Measurements from ENCODE around the gene TPX2.

Gene TPX2

GRCh38 chr20:31717478-31718201 lies 21.4 kb upstream of the TPX2 start:
- TF ChIP-seq SP7 (tag by site-specific recombination; IDR thresholded peaks at IDR 0.05) (peak; percentile 35), ZNF677 (tag by site-specific recombination; IDR thresholded peaks at IDR 0.05) (no peak)
- ChIA-PET CTCF (interaction anchor here (10.4 kb wide), 1 partner anchor 56 kb away, joined by 303 read pairs; no protein-coding TSS in a partner anchor), POLR2A (interaction anchor here (0.6 kb wide), 1 partner anchor 151 kb away, joined by 3 read pairs; no protein-coding TSS in a partner anchor)
- peaks cover 15% of the 10 kb centered on the region; the same call in 1 of the 2 replicates for H3K4me1 ChIP-seq (ENCODE audit: control insufficient read depth, insufficient read depth, low read length)
- H3K9me3 ChIP-seq (ENCODE audit: control insufficient read depth, insufficient read depth, low read depth, low read length), result no peaks in the 10 kb centered on the region
- H3K36me3 ChIP-seq (ENCODE audit: control insufficient read depth in 2 of 2, insufficient read depth in 1 of 2, low read length in 2 of 2), result peaks cover 0 to 57% of the 10 kb centered on the region in 2 experiments; a peak in 1 of 3 replicates
- H3K27ac ChIP-seq (ENCODE audit: extremely low read depth, low read depth, low read length), result no peak overlapping the region
- H3K4me3 ChIP-seq (ENCODE audit: low read depth, low read length), result no peak overlapping the region

GRCh38 chr20:31718952-31719643 lies 20.0 kb upstream of the TPX2 start:
- TF ChIP-seq ZNF341 (tag by site-specific recombination; IDR thresholded peaks at IDR 0.05; ENCODE audit: low read depth) (peak; percentile 62), ZNF664 (tag by site-specific recombination; IDR thresholded peaks at IDR 0.05) (peak; percentile 54; the same call in 1 of the 2 replicates), SCRT2 (tag by site-specific recombination; IDR thresholded peaks at IDR 0.05) (0 out of 2 replicates have a peak, but pooled peaks have one; percentile 11), ZNF223 (tag by site-specific recombination; IDR thresholded peaks at IDR 0.05) (no peak)
- Histone ChIP-seq H3K36me3 (ENCODE audit: control insufficient read depth in 2 of 2, insufficient read depth in 1 of 2, low read length in 2 of 2) (peaks cover 0 to 54% of the 10 kb centered on the region in 2 experiments; a peak in 1 of 3 replicates), H3K27ac (ENCODE audit: extremely low read depth, low read depth, low read length) (no peak overlapping the region), H3K4me1 (ENCODE audit: control insufficient read depth, insufficient read depth, low read length) (peaks cover 8% of the 10 kb centered on the region; the same call in 1 of the 2 replicates), H3K4me3 (ENCODE audit: low read depth, low read length) (no peak overlapping the region), H3K9me3 (ENCODE audit: control insufficient read depth, insufficient read depth, low read depth, low read length) (no peaks in the 10 kb centered on the region)
- ChIA-PET CTCF (interaction anchor here (0.5 to 10.4 kb wide), 6 partner anchors 28 to 158 kb away, joined by 3 to 303 read pairs (median 4); no protein-coding TSS in a partner anchor), POLR2A (interaction anchor here (0.9 to 6.5 kb wide), 2 partner anchors 58 kb away, joined by 5 to 98 read pairs; no protein-coding TSS in a partner anchor)

- ChIA-PET CTCF (interaction anchor here (0.5 to 10.4 kb wide), 10 partner anchors 9 to 158 kb away, joined by 3 to 303 read pairs (median 4); no protein-coding TSS in a partner anchor), POLR2A (interaction anchor here (1.0 to 6.5 kb wide), 6 partner anchors 16 to 114 kb away, joined by 3 to 98 read pairs (median 5); partner anchors contain the start of genes ID1 and TPX2)
- TF ChIP-seq ZNF449 (tag by site-specific recombination; IDR thresholded peaks at IDR 0.05), result no peak
- TF ChIP-seq FEZF1 (tag by site-specific recombination; IDR thresholded peaks at IDR 0.05), result no peak
- peak; percentile 86 for TF ChIP-seq GLIS1 (tag by site-specific recombination; IDR thresholded peaks at IDR 0.05)
- no peak for TF ChIP-seq PBX3 (CRISPR knock-in tag; IDR thresholded peaks at IDR 0.05)
- TF ChIP-seq KLF1 (tag by site-specific recombination; IDR thresholded peaks at IDR 0.05), result 0 out of 2 replicates have a peak, but pooled peaks have one; percentile 52
- Histone ChIP-seq H3K27ac (ENCODE audit: extremely low read depth, low read depth, low read length) (no peak overlapping the region), H3K4me1 (ENCODE audit: control insufficient read depth, insufficient read depth, low read length) (peaks cover 8% of the 10 kb centered on the region; the same call in 1 of the 2 replicates), H3K4me3 (ENCODE audit: low read depth, low read length) (peak overlapping the region; percentile 8), H3K9me3 (ENCODE audit: control insufficient read depth, insufficient read depth, low read depth, low read length) (no peaks in the 10 kb centered on the region), H3K36me3 (ENCODE audit: control insufficient read depth in 2 of 2, insufficient read depth in 1 of 2, low read length in 2 of 2) (peaks cover 0 to 46% of the 10 kb centered on the region in 2 experiments; a peak in 1 of 3 replicates)
These were observed 19.2 kb upstream of the TPX2 start for GRCh38 chr20:31719644-31720485.
